HG02943 (cell line): ENCODE measurements around the gene CELF3.
"Not testable (repeated sequence)": the region's sequence is repeated elsewhere in the genome, so short reads cannot be mapped to it uniquely, and the experiment has no call there.

ENCODE experiments used
- ATAC-seq: cut with Tn5 transposase; IDR thresholded peaks from one replicate; pipeline ENCODE4 v1.9.1; 2021; ENCODE audit warnings: mild to moderate bottlenecking, low read depth, moderate library complexity; ENCODE audit not compliant: unreplicated experiment

Gene CELF3

DNA sequence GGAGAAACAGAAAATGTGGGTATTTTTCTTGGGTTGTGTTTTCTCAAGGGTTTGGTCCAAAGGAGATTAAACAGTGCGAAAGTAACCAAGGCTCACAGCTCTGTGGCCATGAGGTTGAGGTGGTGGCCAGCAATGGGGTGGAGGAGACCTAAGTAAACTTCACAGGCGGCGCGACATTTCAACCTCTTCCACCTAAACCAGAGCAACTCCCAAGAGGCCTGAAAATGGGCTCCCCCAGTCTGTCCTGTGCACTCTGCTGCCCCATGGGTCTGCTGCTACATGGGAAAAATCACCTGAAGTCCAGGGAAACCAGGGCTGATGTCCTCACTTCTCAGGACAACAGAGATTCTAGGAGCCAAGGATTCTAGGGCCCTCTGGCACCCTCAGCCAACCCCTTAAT is 12.4 kb downstream of the CELF3 start:
- ATAC-seq, result no peak

DNA sequence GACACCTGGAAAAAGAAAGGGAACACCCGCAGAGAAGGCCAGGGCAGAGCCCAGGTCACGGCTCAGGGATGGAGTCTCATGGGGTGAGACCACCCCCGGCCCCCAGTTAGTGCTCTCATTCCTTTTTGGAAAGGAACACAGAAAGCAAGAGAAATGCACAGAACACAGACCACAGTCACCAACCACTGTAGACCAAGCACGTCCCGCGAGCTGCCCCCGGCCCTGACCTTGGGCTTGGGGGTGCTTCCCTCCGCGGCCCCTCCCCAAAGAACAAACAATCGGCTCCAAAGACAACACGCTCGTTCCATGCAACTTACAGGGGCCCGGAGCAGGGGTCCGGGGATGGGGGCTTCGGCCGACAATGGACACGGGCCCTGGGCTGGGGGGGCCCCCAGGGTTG is 12.8 kb downstream of the CELF3 start:
- ATAC-seq, result no peak

DNA sequence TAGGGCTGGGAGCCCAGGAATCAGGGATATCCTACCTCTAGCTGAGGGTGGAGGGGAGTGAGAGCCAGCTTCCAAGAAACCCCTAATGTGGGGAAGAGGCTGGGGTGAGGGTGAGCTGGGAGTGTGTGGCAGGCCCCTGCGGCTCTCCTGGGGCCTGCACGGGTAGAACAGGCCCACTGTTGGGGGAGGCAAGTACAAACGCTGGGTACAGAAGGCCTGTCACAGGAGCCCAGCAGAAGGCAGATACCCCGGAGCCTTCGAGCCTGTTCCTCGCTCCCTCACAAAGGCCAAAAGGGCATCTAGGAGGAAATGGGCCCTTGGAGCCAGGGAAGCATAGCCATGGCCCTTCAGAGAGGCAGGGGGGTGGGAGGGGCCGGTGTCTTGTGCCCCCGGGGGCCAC is 13.7 kb downstream of the CELF3 start:
- ATAC-seq, result no peak

DNA sequence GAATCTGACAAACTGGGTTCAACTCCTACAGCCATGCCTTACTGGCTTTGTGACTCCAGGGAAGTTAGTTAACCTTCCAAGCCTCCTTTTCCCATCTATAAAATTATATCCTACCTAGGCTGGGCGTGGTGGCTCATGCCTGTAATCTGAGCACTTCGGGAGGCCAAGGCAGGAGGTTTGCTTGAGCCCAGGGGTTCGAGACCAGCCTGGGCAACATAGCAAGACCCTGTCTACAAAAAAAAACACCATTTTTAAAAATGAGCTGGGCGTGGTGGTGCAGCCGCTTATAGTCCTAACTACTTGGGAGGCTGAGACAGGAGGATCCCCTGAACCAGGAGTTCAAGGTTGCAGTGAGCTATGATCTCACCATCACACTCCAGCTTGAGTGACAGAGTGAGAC is 15.1 kb downstream of the CELF3 start:
- no peak for ATAC-seq

DNA sequence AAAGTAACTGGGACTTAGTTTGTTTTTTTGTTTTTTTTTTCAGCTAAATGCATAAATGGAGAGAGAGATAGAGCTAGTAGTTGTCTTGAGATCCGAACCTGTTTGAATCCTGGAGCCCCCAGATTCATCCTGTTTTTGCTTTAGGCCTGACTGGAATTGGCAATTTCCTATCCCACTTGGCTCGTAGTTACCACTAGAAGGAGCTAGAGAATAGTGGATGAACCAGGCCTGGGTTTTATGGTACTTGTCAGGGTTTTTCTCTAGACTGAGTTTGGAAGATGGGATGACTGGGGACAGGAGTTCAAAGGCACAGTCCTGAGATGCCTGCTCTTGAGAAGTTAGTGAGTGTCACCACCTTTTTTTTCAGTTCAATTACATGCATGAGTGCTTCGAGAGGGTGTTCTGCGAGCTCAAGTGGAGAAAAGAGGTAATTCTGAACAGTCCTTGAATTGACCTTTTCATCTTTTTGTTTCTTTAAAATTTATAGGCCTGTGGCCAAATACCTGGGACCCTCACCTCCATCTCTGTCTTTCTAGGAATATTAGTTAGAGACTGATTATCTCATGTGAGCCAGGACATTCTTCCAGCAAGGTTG is 23.4 kb downstream of the CELF3 start:
- no peak for ATAC-seq

DNA sequence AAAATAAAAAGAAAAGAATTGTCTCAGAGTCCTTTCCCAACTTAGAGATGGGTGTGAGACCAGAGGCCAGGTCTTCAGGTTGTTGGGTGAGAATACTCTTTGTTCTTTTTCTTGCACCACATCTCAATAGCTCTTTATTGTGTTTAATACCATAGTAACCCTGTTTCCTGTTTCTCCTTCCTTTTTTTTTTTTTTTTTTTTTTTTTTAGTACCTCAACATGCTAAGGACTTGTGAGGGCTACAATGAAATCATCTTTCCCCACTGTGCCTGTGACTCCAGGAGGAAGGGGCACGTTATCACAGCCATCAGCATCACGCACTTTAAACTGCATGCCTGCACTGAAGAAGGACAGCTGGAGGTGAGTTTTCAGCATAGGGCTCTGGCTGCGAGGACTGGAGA is 24.4 kb downstream of the CELF3 start:
- ATAC-seq, result no peak

DNA sequence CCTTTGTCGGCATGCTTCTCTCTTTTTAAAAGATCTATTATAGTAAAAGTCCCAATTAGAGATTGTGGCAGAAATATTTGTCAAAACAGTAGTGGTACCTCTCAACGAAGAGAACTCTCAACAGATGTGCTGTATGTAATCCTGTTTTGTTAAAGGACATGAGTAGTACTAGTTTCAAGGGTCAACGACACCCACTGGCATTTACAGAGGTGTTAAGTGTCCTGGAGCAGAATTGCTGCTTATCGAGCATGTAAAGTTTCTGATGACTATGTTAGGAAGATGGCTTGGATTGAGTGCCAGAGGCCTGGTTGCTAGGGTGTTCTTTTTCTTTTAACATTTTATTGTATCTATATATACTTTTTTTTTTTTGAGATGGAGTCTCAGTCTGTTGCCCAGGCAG is 27.1 kb downstream of the CELF3 start:
- ATAC-seq, result no peak

DNA sequence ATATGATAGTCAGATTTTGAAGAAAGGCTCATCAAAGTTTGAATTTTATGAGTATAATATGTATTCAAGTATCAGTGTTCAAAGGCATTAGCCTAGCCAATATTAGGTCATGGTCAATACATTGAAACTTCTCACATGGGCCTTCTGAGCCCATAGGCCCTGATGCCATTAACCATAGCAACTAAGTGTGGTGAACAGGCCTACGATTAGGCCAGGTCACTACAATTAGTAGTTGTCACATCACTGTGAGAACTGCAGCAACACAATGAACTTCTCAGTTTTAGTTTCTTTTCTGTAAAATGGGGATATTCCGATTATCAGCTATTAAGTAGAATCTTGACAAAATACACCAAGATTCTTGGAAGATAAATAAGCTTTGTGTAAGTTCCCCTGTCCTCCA is 30.0 kb downstream of the CELF3 start:
- ATAC-seq, result no peak

DNA sequence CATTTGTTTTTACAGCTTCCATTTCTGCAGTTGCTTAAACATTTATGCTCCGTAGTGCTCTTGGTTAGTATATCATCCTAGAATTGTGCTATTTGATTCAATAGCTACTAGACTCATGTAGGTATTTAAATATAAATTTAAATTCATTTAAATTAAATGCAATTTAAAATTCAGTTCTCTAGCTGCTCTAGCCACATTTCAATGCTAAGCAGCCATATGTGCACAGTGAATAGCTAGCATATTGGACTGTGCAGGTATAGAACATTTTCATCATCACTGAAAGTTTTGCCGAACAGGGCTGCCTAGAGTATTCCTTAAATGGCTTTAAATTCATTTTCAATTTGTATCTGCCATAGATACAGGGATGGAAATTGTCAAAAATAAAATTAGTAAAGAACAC is 32.5 kb downstream of the CELF3 start:
- ATAC-seq, result no peak

DNA sequence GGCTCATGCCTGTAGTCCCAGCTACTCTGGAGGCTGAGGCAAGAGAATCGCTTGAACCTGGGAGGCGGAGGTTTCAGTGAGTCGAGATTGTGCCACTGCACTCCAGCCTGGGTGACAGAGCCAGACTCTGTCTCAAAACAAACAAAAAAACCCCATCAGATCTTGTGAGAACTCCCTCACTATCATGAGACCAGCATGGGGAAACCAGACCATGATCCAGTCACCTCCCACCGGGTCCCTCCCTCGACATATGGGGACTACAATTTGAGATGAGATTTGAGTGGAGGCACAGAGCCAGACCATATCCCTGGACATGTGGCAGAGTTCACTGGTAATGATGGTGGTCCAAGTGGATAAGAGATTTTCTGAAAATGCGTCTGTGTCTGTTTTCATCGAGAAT is 33.7 kb downstream of the CELF3 start:
- ATAC-seq, result not testable (repeated sequence)

DNA sequence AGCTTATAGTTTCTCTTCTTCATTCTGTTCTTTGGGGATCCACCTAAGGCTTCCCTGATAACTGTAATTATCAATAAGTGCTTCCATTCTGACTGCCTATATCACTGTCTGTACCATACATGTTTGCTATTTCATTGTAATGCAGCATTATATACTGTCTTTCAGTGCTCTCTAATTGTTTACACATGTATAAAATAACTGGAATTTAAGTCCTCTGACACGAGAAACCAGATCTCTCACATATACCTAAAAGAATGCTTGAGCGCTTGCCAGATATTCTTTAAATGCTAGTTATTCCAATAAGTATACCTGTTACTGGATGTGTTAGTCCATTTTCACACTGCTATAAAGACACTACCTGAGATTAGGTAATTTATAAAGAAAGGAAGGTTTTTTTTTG is 34.7 kb downstream of the CELF3 start:
- no peak for ATAC-seq

DNA sequence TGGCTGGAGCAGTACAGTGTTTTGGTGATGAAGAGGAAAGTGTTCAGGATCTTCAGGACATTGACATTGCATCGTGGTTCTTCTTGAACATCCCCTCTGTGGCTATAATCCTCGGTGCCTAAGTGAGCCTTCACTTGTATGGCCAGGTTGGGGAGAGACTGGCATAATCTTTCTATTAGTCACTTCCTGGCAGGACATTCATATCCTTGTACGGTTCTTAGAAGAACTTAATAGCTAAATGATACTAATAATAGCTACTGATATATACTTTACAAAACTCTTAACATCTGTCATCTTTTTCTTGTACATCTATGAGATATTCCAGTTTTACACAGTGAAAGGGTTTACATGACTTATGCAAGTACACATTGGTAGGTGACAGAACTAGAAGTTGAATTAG is 35.8 kb downstream of the CELF3 start:
- no peak for ATAC-seq

DNA sequence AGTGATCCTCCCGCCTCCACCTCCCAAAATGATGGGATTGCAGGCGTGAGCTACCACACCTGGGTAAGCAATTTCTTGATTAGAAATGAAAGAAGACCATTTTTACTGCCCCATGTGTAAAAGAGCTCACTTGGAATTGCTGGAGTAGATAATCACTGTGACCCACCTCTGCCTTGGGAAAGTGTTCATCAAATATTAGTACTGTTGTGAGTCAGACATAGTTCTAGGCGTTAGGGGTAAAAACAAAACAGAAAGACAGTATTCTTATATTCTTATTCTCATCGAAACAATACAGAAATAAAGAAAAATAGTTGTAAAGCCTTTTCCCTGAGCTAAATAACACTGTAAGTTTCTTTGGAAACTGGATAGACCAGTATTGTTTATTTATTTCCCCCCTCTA is 36.2 kb downstream of the CELF3 start:
- ATAC-seq, result no peak

DNA sequence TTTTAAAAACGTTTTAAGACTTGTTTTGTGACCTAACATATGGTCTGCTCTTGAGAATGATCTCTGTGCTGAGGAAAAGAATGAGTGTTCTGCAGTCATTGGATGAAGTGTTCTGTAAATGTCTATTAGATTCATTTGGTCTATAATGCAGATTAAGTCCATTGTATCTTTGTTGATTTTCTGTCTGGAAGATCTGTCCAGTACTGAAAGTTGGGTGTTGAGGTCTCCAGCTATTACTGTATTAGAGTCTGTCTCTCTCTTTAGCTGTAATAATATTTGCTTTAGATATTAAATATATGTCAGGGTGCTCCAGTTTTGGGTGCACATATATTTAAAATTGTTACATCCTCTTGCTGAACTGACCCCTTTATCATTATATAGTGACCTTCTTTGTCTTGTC is 43.2 kb downstream of the CELF3 start:
- ATAC-seq, result no peak

DNA sequence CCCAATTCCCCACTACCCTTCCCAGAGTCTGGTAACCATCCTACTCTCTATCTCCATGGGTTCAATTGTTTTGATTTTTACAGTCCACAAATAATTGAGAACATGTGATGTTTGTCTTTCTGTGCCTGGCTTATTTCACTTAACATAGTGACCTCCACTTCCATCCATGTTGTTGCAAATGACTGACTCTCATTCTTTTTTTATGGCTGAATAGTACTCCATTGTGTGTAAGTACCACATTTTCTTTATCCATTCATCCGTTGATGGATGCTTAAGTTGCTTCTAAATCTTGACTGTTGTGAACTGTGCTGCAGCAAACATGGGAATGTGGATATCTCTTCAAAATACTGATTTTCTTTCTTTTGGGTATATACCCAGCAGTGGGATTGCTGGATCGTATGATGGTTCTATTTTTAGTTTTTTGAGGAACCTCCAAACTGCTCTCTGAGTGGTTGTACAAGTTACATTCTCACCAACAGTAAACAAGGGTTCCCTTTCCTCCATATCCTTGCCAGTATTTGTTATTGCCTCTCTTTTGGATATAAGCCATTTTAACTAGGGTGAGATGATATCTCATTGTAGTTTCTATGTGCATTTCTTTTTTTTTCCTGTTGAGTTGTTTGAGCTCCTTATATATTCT is 46.4 kb downstream of the CELF3 start:
- ATAC-seq, result not testable (repeated sequence)

DNA sequence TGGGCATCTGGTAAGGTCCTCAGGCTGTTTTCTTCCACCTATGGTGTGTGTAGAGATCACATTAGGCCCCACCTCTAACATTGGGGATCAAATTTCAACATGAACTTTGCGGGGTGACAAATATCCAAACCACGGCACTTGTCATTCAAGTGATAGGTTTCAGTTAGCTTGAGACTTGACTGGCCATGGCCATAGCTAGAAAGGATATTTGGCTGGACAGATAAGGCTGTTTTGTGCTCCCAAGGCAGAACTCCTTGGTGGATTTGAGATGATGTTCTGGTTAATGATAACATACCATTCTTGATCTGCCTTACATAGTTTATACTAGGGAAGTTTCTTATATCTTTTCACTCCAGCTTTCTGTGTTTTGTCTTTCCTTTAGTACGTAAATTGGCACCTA is 48.5 kb downstream of the CELF3 start:
- no peak for ATAC-seq

DNA sequence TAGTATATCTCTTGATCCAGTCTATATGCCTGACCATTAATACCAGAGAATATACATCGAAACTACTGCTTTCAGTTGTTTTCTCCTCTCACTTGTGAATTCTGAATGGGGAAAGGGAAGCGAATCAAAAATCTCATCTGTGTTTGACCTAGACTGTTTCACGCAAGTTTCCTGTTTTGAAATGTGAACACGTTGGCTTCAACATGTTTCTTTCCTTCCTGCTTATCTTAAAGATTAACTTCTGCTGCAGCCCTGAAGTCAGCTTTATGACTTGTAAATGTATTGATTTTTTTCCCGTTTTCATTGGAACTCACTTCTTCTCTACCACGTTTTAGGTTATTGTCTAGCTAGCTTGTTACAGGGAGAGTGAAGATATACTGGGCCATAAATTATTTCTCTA is 54.9 kb downstream of the CELF3 start:
- ATAC-seq, result no peak

DNA sequence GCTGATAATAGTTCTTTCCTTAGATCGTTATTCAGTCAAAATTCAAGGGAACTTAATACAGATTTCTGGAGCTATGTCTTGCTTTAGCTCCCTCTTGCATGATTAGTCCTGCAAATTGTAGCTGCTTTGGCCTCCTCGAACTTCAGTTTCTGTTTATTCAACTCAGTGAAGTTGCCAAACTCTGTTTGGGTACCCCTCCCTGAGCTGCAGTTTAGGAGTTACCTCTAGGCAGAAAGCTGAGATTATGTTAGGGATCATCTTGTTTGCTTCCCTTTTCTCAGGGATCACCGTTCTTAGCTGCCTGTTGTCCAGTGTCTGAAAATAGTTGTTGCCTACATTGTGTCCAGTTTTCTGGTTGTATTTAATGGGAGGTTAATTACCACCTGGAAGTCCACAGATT is 61.2 kb downstream of the CELF3 start:
- no peak for ATAC-seq

DNA sequence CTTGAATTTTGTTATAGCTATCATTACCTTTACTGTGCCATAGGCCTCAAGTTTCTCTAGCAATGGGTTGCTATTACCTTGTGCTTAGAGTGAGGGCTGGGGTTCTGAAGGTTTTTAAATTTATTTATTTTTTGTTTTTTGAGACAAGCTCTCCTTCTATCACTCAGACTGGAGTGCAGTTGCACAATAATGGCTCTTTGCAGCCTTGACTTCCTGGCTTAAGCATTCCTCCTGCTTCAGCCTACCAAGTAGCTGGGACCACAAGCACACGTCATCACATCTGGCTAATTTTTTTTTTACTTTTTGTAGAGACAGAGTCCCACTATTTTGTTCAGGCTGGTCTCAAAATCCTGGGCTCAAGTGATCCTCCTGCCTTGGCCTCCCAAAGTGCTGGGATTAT is 63.2 kb downstream of the CELF3 start:
- ATAC-seq, result no peak
